ENCODE data around the gene COL24A1. TPM values are rescaled to one million over a fixed set of nuclear protein-coding genes. Genes with fewer than 3 reads are reported as not detected.
"Not testable (repeated sequence)": the region's sequence is repeated elsewhere in the genome, so short reads cannot be mapped to it uniquely, and the experiment has no call there.

COL24A1 gene
- total RNA-seq, 1 experiment from 2014 or later = 0.03 TPM

DNA sequence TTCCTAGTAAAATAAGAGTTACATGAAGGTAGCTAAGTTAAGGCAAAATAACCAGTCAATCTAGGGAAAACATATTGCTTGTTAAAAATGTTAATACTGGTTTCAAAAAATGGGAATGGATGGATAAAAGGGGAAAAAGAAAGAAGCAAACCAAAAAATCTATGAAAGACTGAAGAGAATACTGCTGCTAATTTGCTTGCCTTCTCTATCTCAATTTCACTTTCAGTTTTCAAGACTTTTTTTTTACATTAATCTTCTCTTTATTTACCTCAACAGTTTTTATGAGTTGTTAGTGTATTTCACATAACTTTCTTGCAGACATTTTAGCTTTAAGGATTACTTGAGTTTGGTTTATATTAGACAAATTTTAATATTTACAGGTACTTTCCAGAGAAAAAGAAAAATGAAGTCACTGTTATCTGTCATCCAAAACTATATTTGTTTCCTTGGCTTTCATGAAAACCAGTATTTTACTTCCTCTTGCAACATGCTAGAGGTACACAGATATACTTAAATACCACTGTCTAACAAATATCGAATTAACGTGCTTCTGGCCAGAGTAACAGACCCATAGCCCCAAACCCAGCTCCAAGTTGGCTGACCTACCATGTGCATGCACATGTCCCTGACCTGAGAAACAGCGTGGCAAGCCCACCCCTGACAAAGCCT lies 70.7 kb downstream of the COL24A1 start:
- H3K27me3 ChIP-seq (replicated peaks) = no peaks in the 10 kb centered on the region
- H3K9me3 ChIP-seq (replicated peaks) = no peaks in the 10 kb centered on the region; the same call in 1 of the 2 replicates
- no peak overlapping the region for H3K27ac ChIP-seq
- no peaks in the 10 kb centered on the region for H3K4me1 ChIP-seq (replicated peaks)
- H3K4me3 ChIP-seq = no peak overlapping the region
- H3K36me3 ChIP-seq = no peaks in the 10 kb centered on the region
- no peak for DNase-seq (ENCODE audit: low read depth in 1 of 2, low spot score in 2 of 2)

- Histone ChIP-seq H3K4me1 (replicated peaks) (no peaks in the 10 kb centered on the region), H3K4me3 (no peak overlapping the region), H3K27me3 (replicated peaks) (no peaks in the 10 kb centered on the region), H3K36me3 (no peaks in the 10 kb centered on the region), H3K27ac (no peak overlapping the region), H3K9me3 (replicated peaks) (no peaks in the 10 kb centered on the region)
- DNase-seq (ENCODE audit: low read depth in 1 of 2, low spot score in 2 of 2) = no peak
These were observed 71.6 kb downstream of the COL24A1 start for GRCh38 chr1:86084998-86085397.

- Histone ChIP-seq H3K9me3 (replicated peaks) (no peaks in the 10 kb centered on the region), H3K4me3 (no peak overlapping the region), H3K4me1 (replicated peaks) (no peaks in the 10 kb centered on the region), H3K27me3 (replicated peaks) (no peaks in the 10 kb centered on the region), H3K27ac (no peak overlapping the region), H3K36me3 (no peaks in the 10 kb centered on the region)
- no peak for DNase-seq (ENCODE audit: low read depth in 1 of 2, low spot score in 2 of 2)
These were observed 74.4 kb downstream of the COL24A1 start for GRCh38 chr1:86082183-86082582.

GRCh38 chr1:86072474-86072873 lies 84.1 kb downstream of the COL24A1 start:
- H3K27me3 ChIP-seq (replicated peaks); H3K4me1 ChIP-seq (replicated peaks); H3K27ac ChIP-seq; DNase-seq (ENCODE audit: low read depth in 1 of 2, low spot score in 2 of 2); H3K9me3 ChIP-seq (replicated peaks); H3K36me3 ChIP-seq; H3K4me3 ChIP-seq: not testable (repeated sequence)

DNA sequence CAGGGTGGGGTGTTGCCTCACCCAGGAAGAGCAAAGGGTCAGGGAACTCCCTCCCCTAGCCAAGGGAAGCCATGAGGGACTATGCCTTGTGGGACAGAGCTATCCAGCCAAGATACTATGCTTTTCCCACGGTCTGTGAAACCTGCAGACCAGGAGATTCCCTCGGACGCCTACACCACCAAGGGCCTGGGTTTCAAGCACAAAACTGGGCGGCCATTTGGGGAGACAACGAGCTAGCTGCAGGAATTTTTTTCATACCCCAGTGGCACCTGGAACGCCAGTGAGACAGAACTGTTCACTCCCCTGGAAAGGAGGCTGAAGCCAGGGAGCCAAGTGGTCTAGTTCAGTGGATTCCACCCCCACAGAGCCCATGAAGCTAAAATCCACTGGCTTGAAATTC lies 84.7 kb downstream of the COL24A1 start:
- not testable (repeated sequence) for H3K36me3 ChIP-seq; H3K4me1 ChIP-seq (replicated peaks); H3K4me3 ChIP-seq; H3K27ac ChIP-seq; H3K27me3 ChIP-seq (replicated peaks); DNase-seq (ENCODE audit: low read depth in 1 of 2, low spot score in 2 of 2); H3K9me3 ChIP-seq (replicated peaks)

DNA sequence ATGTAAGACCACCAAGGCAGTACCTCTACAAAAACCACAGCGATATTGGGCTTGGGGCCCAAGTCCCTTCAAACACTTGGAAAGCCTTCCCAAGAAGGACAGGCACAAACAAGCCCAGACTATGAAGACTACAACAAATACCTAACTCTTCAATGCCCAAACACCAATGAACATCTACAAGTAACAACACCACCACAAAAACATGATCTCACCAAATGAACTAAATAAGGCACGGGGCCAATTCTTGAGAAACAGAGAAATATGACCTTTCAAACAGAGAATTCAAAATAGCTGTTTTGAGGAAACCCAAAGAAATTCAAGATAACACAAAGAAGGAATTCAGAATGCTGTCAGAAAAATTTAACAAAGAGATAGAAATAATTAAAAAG lies 86.8 kb downstream of the COL24A1 start:
- H3K27ac ChIP-seq = no peak overlapping the region
- no peak for DNase-seq (ENCODE audit: low read depth in 1 of 2, low spot score in 2 of 2)

GRCh38 chr1:86068841-86069756 lies 87.5 kb downstream of the COL24A1 start:
- H3K4me1 ChIP-seq (replicated peaks) = no peaks in the 10 kb centered on the region
- no peak overlapping the region for H3K4me3 ChIP-seq
- no peak overlapping the region for H3K27ac ChIP-seq
- no peaks in the 10 kb centered on the region for H3K27me3 ChIP-seq (replicated peaks)
- H3K36me3 ChIP-seq = no peaks in the 10 kb centered on the region
- no peaks in the 10 kb centered on the region for H3K9me3 ChIP-seq (replicated peaks)
- DNase-seq (ENCODE audit: low read depth in 1 of 2, low spot score in 2 of 2) = no peak

More for the DNA sequence above, 86.8 kb downstream of the COL24A1 start:
- no peaks in the 10 kb centered on the region for H3K9me3 ChIP-seq (replicated peaks)
- no peaks in the 10 kb centered on the region for H3K27me3 ChIP-seq (replicated peaks)
- H3K36me3 ChIP-seq = no peaks in the 10 kb centered on the region
- no peaks in the 10 kb centered on the region for H3K4me1 ChIP-seq (replicated peaks)
- no peak overlapping the region for H3K4me3 ChIP-seq

GRCh38 chr1:86068271-86068721 lies 88.3 kb downstream of the COL24A1 start:
- Histone ChIP-seq H3K27ac (no peak overlapping the region), H3K27me3 (replicated peaks) (no peaks in the 10 kb centered on the region)

DNA sequence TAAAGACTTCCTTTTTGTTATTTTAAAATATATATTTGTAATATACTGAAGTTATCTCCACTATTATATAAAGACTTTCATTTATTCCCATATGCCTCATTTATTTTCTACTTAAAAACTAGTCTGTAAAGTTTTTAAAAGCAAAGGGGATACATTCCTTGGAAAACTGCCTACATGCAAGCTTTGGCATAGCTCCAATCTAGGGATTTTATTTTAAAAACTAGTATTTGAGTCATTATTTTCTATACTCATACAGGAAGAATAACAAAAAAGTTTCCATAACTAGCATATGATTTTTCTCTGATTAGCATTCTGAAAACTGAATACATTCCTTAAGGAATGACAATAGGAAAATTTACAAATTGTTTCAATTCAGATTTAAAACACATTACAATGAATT lies 88.9 kb downstream of the COL24A1 start:
- H3K36me3 ChIP-seq = no peaks in the 10 kb centered on the region
- DNase-seq (ENCODE audit: low read depth in 1 of 2, low spot score in 2 of 2) = no peak
- H3K4me1 ChIP-seq (replicated peaks) = no peaks in the 10 kb centered on the region
- H3K27me3 ChIP-seq (replicated peaks) = no peaks in the 10 kb centered on the region; the same call in 1 of the 2 replicates
- no peak overlapping the region for H3K4me3 ChIP-seq
- H3K27ac ChIP-seq = no peak overlapping the region
- no peaks in the 10 kb centered on the region for H3K9me3 ChIP-seq (replicated peaks)

More at GRCh38 chr1:86068271-86068721, 88.3 kb downstream of the COL24A1 start:
- H3K4me3 ChIP-seq = no peak overlapping the region
- H3K4me1 ChIP-seq (replicated peaks) = no peaks in the 10 kb centered on the region
- H3K9me3 ChIP-seq (replicated peaks) = no peaks in the 10 kb centered on the region
- no peak for DNase-seq (ENCODE audit: low read depth in 1 of 2, low spot score in 2 of 2)
- H3K36me3 ChIP-seq = no peaks in the 10 kb centered on the region

- no peaks in the 10 kb centered on the region for H3K4me1 ChIP-seq (replicated peaks)
- no peak overlapping the region for H3K4me3 ChIP-seq
These were observed 91.7 kb downstream of the COL24A1 start for GRCh38 chr1:86064899-86065298.

GRCh38 chr1:86063721-86064120 lies 92.9 kb downstream of the COL24A1 start:
- H3K27me3 ChIP-seq (replicated peaks) = no peaks in the 10 kb centered on the region; the same call in 1 of the 2 replicates
- no peaks in the 10 kb centered on the region for H3K4me1 ChIP-seq (replicated peaks)
- DNase-seq (ENCODE audit: low read depth in 1 of 2, low spot score in 2 of 2) = no peak
- no peaks in the 10 kb centered on the region for H3K36me3 ChIP-seq
- no peak overlapping the region for H3K27ac ChIP-seq
- no peaks in the 10 kb centered on the region for H3K9me3 ChIP-seq (replicated peaks)
- H3K4me3 ChIP-seq = no peak overlapping the region

More at GRCh38 chr1:86064899-86065298, 91.7 kb downstream of the COL24A1 start:
- no peak for DNase-seq (ENCODE audit: low read depth in 1 of 2, low spot score in 2 of 2)
- Histone ChIP-seq H3K9me3 (replicated peaks) (no peaks in the 10 kb centered on the region), H3K27ac (no peak overlapping the region), H3K27me3 (replicated peaks) (no peaks in the 10 kb centered on the region; the same call in 1 of the 2 replicates), H3K36me3 (no peaks in the 10 kb centered on the region)

GRCh38 chr1:86062453-86062852 lies 94.1 kb downstream of the COL24A1 start:
- no peaks in the 10 kb centered on the region for H3K36me3 ChIP-seq
- no peak overlapping the region for H3K4me3 ChIP-seq
- no peaks in the 10 kb centered on the region; the same call in 1 of the 2 replicates for H3K27me3 ChIP-seq (replicated peaks)
- no peaks in the 10 kb centered on the region for H3K4me1 ChIP-seq (replicated peaks)
- no peak for DNase-seq (ENCODE audit: low read depth in 1 of 2, low spot score in 2 of 2)
- H3K27ac ChIP-seq = no peak overlapping the region
- H3K9me3 ChIP-seq (replicated peaks) = no peaks in the 10 kb centered on the region

DNA sequence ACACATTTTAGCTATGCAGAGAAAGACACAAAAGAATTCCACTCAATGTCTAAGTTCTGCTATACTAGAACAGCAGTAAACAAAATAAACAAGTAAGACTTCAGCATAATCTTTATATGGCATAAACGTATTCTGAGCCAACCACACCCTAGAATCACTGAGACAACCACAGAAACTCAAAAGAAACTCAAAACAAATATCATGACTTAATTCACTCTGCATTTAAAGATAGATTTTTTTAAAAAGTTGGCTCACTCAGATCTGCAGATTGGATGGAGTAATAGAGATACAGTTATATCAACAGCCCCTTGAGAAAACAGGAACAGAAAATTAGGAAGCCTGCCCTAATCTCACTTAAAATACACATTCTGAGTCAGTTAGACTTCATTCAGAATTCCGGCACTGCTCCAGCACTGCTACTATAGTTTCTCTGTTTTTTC lies 95.0 kb downstream of the COL24A1 start:
- H3K36me3 ChIP-seq = no peaks in the 10 kb centered on the region
- no peaks in the 10 kb centered on the region for H3K4me1 ChIP-seq (replicated peaks)
- no peaks in the 10 kb centered on the region; the same call in 1 of the 2 replicates for H3K27me3 ChIP-seq (replicated peaks)
- no peaks in the 10 kb centered on the region for H3K9me3 ChIP-seq (replicated peaks)
- H3K27ac ChIP-seq = no peak overlapping the region
- no peak overlapping the region for H3K4me3 ChIP-seq
- DNase-seq (ENCODE audit: low read depth in 1 of 2, low spot score in 2 of 2) = no peak

GRCh38 chr1:86054396-86054795 lies 102.2 kb downstream of the COL24A1 start:
- no peaks in the 10 kb centered on the region for H3K36me3 ChIP-seq
- no peak overlapping the region for H3K27ac ChIP-seq
- no peaks in the 10 kb centered on the region for H3K27me3 ChIP-seq (replicated peaks)
- no peaks in the 10 kb centered on the region for H3K9me3 ChIP-seq (replicated peaks)
- no peak overlapping the region for H3K4me3 ChIP-seq
- no peaks in the 10 kb centered on the region for H3K4me1 ChIP-seq (replicated peaks)
- no peak for DNase-seq (ENCODE audit: low read depth in 1 of 2, low spot score in 2 of 2)
